Gastrocnemius medialis (tissue), 4 donors: ENCODE measurements around the gene MINK1. TPM values are rescaled to one million over a fixed set of nuclear protein-coding genes. Genes with fewer than 3 reads are reported as not detected.
"Not testable (repeated sequence)": the region's sequence is repeated elsewhere in the genome, so short reads cannot be mapped to it uniquely, and the experiment has no call there.

ENCODE experiments used
- ATAC-seq, 2 donors: fragments of 150-250 bp; one replicate each; pipeline ENCODE4 v1.9.1; 2016
- DNase-seq, 2 donors: peaks; one replicate each; pipeline ENCODE4 v3.0.0-alpha.2; 2019
- H3K27ac ChIP-seq, 4 donors: fragments of 200-600 bp; sonication (generic); 1 replicate in 1 of 4; 2 replicates in 3 of 4; pipeline ENCODE4 v1.5.1; 2016 to 2018; ENCODE audit warnings: mild to moderate bottlenecking in 2 of 4, moderate library complexity in 1 of 4
- H3K27me3 ChIP-seq, 3 donors: fragments of 200-600 bp; sonication (generic) in 2 of 3; 1 replicate in 1 of 3; 2 replicates in 2 of 3; pipeline versions ENCODE4 v1.5.1 to v1.6.0; 2016 to 2019; ENCODE audit warnings: mild to moderate bottlenecking in 1 of 3, moderate library complexity in 1 of 3
- H3K36me3 ChIP-seq, 2 donors: fragments of 200-600 bp; sonication (generic) in 1 of 2; one replicate each; pipeline ENCODE4 v1.5.1; 2017 to 2018
- H3K4me1 ChIP-seq, 2 donors: fragments of 200-600 bp; sonication (generic) in 1 of 2; one replicate each; pipeline ENCODE4 v1.5.1; 2016 to 2017; ENCODE audit warnings: mild to moderate bottlenecking in 2 of 2
- H3K4me3 ChIP-seq, 4 donors: fragments of 200-600 bp; sonication (generic) in 3 of 4; 1 replicate in 1 of 4; 2 replicates in 3 of 4; pipeline ENCODE4 v1.5.1; 2016 to 2019; ENCODE audit warnings: mild to moderate bottlenecking in 2 of 4
- H3K9me3 ChIP-seq, 3 donors: fragments of 200-600 bp; sonication (generic) in 2 of 3; 1 replicate in 1 of 3; 2 replicates in 2 of 3; pipeline ENCODE4 v1.5.1; 2016 to 2019
- POLR2A ChIP-seq, 2 donors: fragments of 450-650 bp; IDR thresholded peaks; one replicate each; pipeline ENCODE4 v1.6.1; 2017; ENCODE audit warnings: antibody characterized with exemption in 2 of 2, mild to moderate bottlenecking in 2 of 2, moderate library complexity in 2 of 2
- in situ Hi-C, 4 donors: fragments of 200-750 bp; cut with MboI; loops; one replicate each; pipeline versions ENCODE4 v1.15.0 to v1.8.0; 2017; ENCODE audit warnings: low sequenced_read_pairs in 4 of 4
- intact Hi-C: fragments of 100-400 bp; cut with DNase I; formaldehyde crosslinking; loops from one replicate; pipeline ENCODE4 v1.15.1; 2023; ENCODE audit warnings: low total_unique reads
- total RNA-seq, 4 donors: library from RNA; depleted of rRNA; stranded (reverse); fragments of >200 nt; gene quantifications; one replicate each; pipeline versions ENCODE4 v1.1.0 to v1.2.3, GENCODE V29; 2016
- TF ChIP-seq, protein P1 (sequence below), 5 experiments: fragments of 450-650 bp in 3 of 5; fragments of 200-600 bp in 2 of 5; sonication (generic) in 2 of 5; IDR thresholded peaks in 4 of 5; conservative IDR thresholded peaks in 1 of 5; 1 replicate in 4 of 5; 2 replicates in 1 of 5; pipeline ENCODE4 v1.5.1; 2016 to 2019; ENCODE audit warnings: antibody characterized with exemption in 5 of 5, mild to moderate bottlenecking in 3 of 5, moderate library complexity in 3 of 5

MINK1 gene
- total RNA-seq, 4 donors from 2014 or later, result 11.7 to 20.2 (median 15.3) TPM

DNA sequence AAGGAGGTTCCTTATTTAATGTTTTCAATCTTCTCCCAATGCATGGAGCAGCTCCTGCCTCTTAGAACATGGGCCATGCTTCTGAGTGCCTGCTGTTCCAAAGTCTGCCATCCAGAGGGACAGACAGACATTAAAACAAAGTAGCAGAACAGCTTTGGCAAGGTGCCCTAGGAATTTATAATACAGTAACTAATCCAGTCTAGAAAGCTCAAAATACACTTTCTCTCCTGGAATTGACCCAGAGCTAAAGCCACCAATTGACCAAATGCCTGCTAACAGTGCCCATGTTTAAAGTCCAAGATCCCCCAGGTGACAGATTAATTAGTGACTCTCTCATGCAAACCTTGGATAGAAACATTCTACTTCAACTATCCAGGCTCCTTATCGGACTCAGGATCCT is 80.9 kb downstream of the MINK1 start:
- H3K4me3 ChIP-seq, result no peak overlapping the region
- in situ Hi-C loops (loop anchor here (5.0 to 10.0 kb wide), 4 partner anchors 71 to 151 kb away; partner anchors contain the start of gene CAMTA2 (in 4 of the 4)), intact Hi-C loops (no loop called here)
- H3K9me3 ChIP-seq, result no peaks in the 10 kb centered on the region
- H3K36me3 ChIP-seq, result no peaks in the 10 kb centered on the region
- H3K4me1 ChIP-seq, result peaks cover 4 to 6% of the 10 kb centered on the region in 2 donors
- TF ChIP-seq POLR2A (IDR thresholded peaks at IDR 0.05), result no peak
- TF ChIP-seq, protein P1, sequence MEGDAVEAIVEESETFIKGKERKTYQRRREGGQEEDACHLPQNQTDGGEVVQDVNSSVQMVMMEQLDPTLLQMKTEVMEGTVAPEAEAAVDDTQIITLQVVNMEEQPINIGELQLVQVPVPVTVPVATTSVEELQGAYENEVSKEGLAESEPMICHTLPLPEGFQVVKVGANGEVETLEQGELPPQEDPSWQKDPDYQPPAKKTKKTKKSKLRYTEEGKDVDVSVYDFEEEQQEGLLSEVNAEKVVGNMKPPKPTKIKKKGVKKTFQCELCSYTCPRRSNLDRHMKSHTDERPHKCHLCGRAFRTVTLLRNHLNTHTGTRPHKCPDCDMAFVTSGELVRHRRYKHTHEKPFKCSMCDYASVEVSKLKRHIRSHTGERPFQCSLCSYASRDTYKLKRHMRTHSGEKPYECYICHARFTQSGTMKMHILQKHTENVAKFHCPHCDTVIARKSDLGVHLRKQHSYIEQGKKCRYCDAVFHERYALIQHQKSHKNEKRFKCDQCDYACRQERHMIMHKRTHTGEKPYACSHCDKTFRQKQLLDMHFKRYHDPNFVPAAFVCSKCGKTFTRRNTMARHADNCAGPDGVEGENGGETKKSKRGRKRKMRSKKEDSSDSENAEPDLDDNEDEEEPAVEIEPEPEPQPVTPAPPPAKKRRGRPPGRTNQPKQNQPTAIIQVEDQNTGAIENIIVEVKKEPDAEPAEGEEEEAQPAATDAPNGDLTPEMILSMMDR (IDR thresholded peaks at IDR 0.05 in 4 of 5, conservative IDR thresholded peaks at IDR 0.05 in 1 of 5), result no peak
- H3K27me3 ChIP-seq, result no peaks in the 10 kb centered on the region
- no peak overlapping the region for H3K27ac ChIP-seq
- no peak for ATAC-seq
- no peak for DNase-seq

DNA sequence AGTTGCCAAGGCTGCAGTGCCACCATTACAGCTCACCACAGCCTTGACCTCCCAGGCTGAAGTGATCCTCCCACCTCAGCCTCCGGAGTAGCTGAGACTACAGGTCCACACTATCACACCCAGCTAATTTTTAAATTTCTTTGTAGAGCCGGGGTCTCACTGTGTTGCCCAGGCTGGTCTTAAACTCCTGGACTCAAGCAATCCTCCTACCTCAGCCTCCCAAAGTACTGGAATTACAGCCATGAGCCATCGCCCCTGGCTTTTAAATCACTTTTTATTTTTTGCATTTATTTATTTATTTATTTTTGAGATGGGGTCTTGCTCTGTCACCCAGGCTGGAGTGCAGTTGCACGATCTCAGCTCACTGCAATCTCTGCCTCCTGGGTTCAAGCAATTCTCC is 81.4 kb downstream of the MINK1 start:
- DNase-seq, H3K9me3 ChIP-seq, H3K36me3 ChIP-seq, H3K27ac ChIP-seq, ATAC-seq, H3K4me3 ChIP-seq, H3K4me1 ChIP-seq, intact Hi-C loops, H3K27me3 ChIP-seq: not testable (repeated sequence)
- in situ Hi-C loops, result loop anchor here (5.0 to 10.0 kb wide), 4 partner anchors 70 to 150 kb away; partner anchors contain the start of gene CAMTA2 (in 4 of the 4)

DNA sequence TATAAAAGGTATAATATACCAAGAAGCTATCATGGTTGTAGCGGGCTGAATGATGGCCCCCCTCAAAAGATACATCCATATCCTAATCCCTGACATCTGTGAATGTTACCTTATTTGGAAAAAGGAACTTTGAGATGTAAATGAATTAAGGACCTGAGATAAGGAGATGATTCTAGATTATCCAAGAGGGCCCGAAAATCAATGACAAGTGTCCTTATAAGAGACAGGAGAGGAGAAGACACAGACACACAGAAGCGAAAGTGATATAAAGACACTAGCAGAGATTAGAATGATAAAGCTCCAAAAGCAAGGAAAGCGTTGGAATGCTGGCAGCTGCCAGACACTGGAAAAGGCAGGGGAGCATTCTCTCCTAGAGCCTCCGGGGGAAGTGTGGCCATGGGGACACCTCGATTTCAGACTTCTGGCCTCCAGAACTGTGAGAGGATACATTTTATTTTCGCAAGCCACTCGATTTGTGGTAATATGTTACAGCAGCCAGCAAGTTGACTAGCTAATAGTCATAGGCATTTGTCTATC is 86.4 kb downstream of the MINK1 start:
- TF ChIP-seq, protein P1 (IDR thresholded peaks at IDR 0.05 in 4 of 5, conservative IDR thresholded peaks at IDR 0.05 in 1 of 5), result no peak
- TF ChIP-seq POLR2A (IDR thresholded peaks at IDR 0.05), result no peak
- H3K9me3 ChIP-seq, result no peaks in the 10 kb centered on the region
- H3K27ac ChIP-seq, result no peak overlapping the region
- ATAC-seq (no peak), DNase-seq (no peak)
- H3K36me3 ChIP-seq, result no peaks in the 10 kb centered on the region
- in situ Hi-C loops (loop anchor here in 3 of 4 donors (10.0 kb wide), 2 partner anchors 65 to 145 kb away; partner anchors contain the start of gene CAMTA2 (in 3 of the 3)), intact Hi-C loops (no loop called here)
- H3K27me3 ChIP-seq, result no peaks in the 10 kb centered on the region
- H3K4me3 ChIP-seq, result no peak overlapping the region
- no peaks in the 10 kb centered on the region for H3K4me1 ChIP-seq

DNA sequence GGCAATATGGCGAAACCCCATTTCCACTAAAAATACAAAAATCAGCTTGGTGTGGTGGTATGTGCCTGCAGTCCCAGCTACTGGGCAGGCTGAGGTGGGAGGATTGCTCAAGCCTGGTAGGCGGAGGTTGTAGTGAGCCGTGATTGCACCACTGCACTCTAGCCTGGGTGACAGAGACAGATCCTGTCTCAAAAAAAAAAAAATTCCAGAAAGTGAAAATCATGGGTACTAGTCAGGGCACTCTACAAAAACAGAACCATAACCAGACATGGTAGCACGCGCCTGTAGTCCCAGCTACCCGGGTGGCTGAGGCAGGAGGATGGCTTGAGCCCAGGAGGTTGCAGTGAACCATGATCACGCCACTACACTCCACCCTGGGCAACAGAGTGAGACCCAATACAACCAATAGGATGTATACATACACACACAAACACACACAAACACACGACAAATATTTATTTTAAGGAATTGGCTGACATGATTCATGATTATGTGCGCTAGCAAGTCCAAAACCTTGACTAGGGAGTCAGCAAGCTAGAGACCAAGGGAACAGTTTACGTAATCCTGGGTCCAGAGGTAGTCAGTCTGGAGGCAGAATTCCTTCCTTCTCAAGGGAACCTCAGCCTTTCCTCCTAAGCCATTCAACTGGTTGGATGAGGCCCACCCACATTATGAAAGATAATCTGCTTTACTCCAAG is 87.4 kb downstream of the MINK1 start:
- no peaks in the 10 kb centered on the region for H3K27me3 ChIP-seq
- no peak overlapping the region for H3K27ac ChIP-seq
- ATAC-seq (peak in 1 of 2 donors; percentile 21), DNase-seq (no peak)
- H3K36me3 ChIP-seq, result no peaks in the 10 kb centered on the region
- TF ChIP-seq, protein P1 (IDR thresholded peaks at IDR 0.05 in 4 of 5, conservative IDR thresholded peaks at IDR 0.05 in 1 of 5), result no peak
- TF ChIP-seq POLR2A (IDR thresholded peaks at IDR 0.05), result no peak
- H3K9me3 ChIP-seq, result no peaks in the 10 kb centered on the region
- no peak overlapping the region for H3K4me3 ChIP-seq
- in situ Hi-C loops (no loop called here), intact Hi-C loops (no loop called here)
- no peaks in the 10 kb centered on the region for H3K4me1 ChIP-seq

DNA sequence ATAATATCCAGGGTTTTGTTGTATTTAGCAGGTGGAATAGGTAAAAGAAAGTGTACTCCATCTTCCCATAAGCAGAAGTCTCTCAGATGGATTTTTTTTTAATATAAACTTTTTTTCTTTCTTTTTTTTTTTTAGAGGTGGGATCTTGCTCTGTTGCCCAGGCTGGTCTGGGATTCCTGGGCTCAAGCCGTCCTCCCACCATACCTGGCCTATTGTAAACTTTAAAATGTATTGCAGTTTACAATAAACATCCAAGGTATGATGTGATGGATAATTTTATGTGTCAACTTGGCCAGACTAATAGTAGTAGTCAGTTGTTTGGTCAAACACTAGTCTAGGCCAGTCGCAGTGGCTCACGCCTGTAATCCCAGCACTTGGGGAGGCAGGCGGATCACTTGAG is 88.2 kb downstream of the MINK1 start:
- in situ Hi-C loops, result no loop called here

DNA sequence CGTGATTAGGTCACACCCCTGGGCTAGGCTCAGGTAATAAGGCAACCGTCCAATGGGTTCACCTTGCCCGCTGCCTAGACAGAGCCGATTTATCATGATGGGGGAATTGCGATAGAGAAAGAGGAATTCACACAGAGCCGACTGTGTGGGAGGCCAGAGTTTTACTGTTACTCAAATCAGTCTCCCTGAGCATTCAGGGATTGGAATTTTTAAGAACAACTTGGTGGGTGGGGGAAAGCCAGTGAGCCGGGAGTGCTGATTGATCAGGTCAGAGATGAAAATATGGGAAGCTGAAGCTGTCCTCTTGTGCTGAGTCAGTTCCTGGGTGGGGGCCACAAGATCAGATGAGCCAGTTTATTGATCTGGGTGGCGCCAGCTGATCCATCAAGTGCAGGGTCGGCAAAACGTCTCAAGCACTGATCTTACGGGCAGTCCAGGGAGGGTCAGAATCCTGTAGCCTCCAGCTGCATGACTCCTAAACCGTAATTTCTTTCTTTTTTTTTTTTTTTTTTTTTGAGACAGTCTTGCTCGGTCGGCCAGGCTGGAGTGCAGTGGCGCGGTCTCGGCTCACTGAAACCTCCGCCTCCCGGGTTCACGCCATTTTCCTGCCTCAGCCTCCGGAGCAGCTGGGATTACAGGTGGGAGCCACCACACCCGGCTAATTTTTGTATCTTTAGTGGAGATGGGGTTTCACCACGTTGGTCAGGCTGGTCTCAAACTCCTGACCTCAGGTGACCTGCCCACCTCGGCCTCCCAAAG is 93.6 kb downstream of the MINK1 start:
- in situ Hi-C loops, H3K4me1 ChIP-seq, H3K4me3 ChIP-seq, ATAC-seq, H3K36me3 ChIP-seq, H3K27me3 ChIP-seq, H3K27ac ChIP-seq, intact Hi-C loops, H3K9me3 ChIP-seq, DNase-seq: not testable (repeated sequence)

More for the DNA sequence above, 88.2 kb downstream of the MINK1 start:
- Histone ChIP-seq H3K36me3 (no peaks in the 10 kb centered on the region), H3K27ac (no peak overlapping the region), H3K27me3 (no peaks in the 10 kb centered on the region), H3K4me1 (no peaks in the 10 kb centered on the region), H3K9me3 (no peaks in the 10 kb centered on the region), H3K4me3 (no peak overlapping the region)
- intact Hi-C loops, result no loop called here
- no peak for ATAC-seq
- TF ChIP-seq, protein P1 (IDR thresholded peaks at IDR 0.05 in 4 of 5, conservative IDR thresholded peaks at IDR 0.05 in 1 of 5), result no peak
- TF ChIP-seq POLR2A (IDR thresholded peaks at IDR 0.05), result no peak
- no peak for DNase-seq
